HG02763 (cell line): ENCODE results near the gene TBC1D22A.

Experiments used
- ATAC-seq: cut with Tn5 transposase; IDR thresholded peaks from one replicate; pipeline ENCODE4 v1.9.1; 2021; ENCODE audit warnings: mild to moderate bottlenecking, moderate library complexity; ENCODE audit not compliant: unreplicated experiment

TBC1D22A gene

DNA sequence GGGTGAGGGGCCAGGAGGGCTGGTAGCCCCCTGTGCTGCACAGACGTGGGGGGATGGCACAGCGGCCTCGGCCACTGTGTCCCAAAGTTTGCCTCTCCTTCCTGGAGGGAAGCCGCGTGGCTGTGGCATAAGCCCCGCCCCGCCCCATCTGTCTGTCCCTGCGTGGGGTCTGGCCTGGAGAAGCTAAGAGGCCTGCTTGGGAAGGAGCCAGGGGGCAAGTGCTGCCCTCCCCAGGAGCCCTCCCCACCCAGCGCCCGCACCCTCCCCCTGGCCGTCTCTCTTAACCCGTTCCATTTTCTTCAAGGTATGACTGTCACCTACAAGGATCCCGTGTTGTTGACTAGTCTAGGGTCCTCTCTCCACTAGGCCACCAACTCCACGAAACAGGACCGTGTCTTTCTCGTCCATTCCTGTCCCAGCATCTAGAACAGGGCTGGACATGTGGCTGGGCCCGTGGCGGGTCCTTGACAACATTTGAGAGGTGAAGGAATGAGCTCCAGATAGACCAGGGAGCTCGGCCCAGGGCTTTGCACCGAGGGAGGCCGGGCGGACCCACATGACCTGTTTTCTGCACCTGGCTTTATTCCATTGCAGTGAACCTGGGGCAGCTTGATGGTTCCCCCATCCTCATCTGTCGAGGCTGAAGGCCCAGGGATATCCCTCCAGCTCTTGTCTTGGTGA is 428.0 kb downstream of the TBC1D22A start:
- ATAC-seq = no peak

DNA sequence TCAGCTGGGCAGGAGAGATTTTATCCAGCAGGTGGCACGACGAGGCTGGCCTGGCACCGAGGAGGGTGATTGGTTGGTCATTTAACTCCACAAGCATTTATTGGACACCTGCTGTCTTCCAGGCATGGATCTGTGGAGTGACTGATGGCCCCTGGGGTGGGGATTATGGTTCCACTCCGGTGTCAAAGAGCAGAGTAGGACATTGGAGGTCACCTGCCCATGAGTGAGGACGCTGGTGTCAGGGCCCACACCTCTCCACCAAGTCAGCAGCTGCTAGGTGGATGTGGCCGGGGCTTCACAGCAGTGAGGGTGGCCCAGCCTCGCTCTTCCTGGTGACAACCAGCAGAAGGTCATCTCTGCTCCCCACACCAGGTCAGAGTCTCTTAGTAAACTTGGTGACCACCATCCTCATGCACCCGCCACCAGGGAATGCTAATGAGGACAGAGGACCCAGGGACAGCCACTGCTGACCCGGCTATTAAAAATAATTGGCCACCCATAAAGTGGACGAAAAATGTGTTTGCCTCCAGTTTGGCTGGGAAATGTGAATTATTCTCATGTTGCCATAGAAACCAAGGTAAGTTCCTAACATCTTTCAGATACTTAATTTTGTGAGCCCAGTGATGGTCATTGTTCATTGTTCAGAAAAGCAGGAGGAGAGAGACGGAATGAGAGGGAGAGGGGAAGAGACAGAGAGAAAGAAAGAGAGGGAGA is 428.7 kb downstream of the TBC1D22A start:
- no peak for ATAC-seq

DNA sequence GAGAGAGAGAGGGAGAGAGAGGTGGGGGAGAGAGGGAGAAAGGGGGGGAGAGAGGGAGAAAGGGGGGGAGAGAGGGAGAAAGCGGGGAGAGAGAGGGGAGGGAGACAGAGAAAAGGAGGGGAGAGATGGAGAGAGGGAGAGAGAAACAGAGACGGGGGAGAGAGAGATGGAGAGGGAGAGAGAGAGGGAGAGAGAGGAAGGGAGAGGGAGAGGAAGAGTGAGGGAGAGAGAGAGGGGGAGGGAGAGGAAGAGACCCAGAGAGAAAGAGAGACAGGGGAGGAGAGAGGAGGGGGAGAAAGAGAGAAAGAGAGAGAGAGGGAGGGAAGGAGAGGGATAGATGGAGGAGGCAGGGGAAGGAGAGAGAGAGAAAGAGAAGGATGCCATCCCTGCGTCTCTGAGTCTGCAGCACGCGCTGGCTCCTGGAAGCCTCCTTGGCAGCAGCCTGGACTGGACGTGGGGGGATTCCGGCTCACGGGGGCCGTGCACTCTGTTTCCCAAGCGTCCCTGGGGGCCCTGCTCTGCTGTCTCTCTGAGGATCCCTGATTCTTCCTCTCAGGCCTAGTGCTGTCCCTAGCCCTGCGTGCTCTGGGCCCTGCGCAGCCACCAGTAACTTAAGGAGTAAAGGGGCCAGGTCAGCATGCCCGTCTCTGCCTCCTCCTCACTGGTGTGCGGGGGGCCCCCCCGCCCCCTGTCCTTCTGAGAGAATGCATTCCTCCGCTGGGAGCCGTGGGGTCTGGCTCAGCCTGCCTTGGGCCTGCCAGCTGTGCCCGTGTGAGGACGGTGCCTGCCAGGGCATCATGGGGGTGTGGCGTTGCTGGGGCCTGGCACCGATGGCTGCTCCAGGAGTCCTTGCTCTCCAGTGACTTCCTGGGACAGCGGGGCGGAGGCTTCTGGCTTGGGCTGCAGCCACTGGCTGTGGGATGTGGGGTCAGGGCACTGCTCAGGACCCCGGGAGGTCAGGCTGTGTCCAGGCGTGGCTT is 429.5 kb downstream of the TBC1D22A start:
- ATAC-seq = no peak

DNA sequence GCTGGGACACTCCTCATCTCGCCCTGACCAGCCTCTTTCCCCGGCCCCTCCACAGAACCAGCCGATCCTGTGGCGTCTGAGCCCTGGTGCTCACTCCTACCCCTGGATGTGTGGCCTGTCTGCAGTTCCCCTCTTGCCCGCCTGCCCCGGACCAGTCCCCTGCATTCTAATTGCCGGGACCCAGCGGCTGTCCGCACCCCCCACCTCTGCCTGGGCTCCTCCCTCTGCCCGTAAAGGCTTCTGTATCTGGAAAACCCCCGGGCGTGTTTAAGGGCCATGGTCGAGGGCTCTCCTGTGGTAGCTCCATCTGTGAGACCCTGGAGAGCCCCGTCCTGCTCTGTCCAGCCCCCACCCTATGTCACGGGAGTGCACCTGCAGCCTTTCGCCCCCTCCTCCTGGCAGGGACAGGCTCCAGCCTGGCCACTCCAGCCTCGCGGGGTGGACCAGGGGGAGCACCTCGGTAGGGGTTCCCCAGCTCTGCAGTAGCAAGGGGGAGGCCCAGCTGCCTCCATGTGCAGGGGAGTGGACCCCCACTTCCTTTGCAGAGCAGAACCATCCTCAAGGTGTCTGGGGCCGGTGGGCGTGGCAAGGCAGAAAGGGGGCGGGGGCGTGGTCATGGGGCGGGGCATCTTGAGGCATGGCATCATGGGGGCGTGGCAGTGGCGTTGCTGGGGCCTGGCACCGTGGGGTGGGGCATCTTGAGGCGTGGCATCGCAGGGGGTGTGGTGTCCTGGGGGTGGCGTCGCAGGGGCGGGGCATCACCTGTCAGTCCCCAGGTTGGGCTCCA is 430.4 kb downstream of the TBC1D22A start:
- ATAC-seq = no peak

DNA sequence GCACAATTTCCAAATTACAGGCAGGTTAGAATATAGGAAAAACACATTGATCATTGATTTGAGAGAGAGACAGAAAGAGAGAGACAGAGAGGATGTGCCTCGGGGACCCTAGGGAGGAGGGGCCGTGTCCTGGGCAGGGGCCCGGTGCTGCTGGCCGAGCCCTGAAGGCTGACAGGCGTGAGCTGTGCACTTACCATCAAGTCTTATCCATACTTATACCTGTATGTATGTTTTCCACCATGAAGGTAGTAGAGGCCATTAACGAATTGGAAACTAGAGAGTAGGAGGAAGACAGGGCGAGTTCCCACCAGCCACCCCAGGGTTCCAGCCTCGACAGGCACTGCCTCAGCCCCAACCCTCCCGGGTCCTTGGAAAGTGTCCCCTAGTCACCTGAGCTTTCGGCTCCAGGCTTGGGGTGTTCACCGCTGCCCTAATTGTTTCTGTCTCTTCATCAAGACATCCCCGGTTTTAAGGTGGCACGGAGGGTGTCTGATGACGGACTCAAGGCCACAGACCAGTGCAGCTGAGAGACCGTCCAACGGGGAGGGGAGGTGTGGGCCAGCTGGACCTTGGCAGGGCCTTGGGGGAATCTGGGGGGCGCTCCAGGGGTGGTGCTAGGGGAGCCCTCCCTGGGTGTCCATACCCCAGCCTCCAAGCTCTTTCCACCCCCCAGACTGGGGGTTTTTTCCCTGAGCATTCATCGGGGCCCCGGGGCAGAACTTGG is 431.3 kb downstream of the TBC1D22A start:
- no peak for ATAC-seq

- no peak for ATAC-seq
Observed at GRCh38 chr22:47194476-47195155, 432.2 kb downstream of the TBC1D22A start.

GRCh38 chr22:47195156-47195483 is 432.7 kb downstream of the TBC1D22A start:
- no peak for ATAC-seq

DNA sequence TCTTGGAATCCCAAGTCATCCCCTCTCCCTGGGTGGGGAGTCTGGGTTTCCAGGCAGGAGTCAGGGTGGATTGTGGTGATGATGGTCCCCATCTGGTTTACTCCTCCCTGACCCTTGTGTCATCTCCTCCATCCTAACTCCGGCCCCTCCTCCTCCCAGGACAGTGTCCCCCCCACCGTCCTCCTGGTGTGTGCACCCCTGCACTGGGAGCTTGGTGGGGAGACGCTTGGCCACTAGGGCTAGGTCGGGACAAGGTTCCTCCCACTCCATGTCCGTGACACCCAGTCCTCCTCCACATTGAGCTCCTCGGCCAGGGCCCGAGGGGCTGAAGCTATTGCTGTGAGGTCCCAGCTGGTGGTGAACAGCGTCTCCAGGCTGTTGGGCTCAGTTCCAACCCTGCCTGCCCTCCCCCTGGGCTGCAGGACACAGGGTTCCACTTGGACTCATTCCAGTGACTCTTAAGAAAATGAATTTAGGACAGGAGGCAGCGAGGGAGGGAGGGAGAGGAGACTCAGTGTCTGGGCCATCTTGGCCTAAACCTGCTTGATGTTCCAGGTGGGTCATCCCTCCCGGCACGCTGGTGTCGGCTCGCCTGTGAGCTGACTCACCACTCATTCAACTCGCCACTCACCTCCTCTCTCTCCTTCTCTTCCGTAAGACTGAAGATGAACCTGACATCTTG is 433.2 kb downstream of the TBC1D22A start:
- ATAC-seq = no peak

- ATAC-seq = no peak
Observed at GRCh38 chr22:47196166-47196849, 433.9 kb downstream of the TBC1D22A start.

- no peak for ATAC-seq
Observed at GRCh38 chr22:47196881-47197772, 434.7 kb downstream of the TBC1D22A start.

DNA sequence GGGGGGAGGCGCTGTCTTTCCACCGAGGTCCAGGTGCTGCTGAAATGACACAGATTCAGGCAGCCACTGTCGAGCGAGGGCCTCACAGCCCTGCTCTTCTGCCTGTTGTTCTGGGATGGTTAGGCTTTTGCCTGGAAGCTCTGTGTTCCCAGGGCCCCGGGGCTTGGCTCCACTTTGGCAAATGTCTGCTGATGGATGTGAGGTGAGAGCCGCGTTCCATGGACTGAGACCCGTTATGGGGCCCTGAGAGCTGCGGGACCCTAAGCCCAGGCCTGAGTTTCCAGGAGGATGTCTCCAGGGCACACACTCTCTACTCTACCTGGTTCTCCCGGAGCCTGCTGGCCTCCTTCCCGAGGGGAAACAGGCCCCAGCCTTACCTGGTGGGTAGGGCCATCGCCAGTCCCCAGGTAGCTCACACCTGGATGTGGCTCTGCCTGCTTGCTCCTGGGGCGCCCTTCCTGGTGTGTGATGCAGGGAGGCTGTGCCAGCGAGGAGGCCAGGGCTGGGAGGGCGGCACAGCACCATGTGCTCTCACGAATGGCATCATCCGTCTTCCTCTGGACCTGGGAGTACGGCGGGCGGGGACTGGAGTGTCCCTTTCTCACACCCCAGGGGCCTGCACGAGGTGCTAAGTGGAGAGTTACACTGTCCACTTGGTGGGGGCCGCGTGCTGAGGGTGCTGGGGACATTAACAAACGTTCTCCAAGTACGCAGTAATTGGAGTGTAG is 435.5 kb downstream of the TBC1D22A start:
- ATAC-seq = no peak

DNA sequence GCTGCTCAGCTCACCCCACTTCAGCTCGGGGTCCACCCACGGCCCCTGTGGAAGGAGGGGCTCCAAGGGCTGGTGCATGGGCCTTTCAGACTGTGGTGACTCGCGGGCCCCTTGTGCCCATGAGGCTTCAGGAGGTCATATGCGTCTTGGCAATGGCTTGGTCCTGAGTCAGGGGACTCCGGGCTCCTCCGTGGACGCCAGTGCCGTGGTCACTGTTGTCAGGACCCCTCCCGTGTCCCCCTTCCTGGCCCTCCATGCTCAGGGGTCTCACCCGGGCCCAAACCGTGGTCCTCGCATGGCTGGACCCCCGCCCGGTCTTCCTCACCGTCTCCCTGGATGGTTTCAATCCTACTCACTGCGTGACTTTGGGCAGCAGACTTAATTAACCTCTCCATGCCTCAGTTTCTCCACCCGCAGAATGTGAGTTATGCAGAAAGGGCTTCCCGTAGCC is 436.4 kb downstream of the TBC1D22A start:
- no peak for ATAC-seq

DNA sequence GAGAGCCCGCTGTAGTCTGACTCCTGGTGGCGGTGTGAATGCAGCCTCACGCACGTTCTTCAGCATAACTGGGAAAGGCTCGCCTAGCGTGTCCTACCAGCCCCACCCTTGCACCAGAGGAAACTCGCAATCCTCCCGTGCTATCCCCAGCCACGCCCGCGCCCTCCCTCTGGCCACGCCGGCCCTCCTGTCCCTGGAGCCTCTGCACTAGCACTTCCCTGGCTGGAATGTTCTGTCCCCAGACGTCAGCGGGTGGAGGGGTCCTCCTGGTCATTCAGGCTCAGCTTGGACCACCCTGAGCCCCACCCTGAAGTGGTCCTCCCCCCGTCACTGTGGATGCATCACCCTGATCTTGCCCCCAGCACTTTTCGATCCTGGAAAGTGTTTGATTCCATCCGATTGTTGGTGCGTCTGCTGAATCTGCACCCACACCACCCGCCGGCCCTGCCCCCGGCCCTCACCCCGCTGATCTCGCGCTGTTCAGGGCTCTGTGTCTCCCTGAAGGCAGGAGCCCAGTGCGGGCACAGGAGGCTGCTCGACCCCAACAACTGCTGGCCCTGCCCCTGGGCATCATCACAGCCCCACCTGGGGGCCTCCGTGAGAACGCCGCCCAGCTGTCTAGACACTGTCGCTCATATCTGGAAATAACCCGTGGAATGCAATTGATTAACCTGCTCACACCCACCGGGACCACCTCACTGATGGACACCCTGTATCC is 437.0 kb downstream of the TBC1D22A start:
- ATAC-seq = no peak

DNA sequence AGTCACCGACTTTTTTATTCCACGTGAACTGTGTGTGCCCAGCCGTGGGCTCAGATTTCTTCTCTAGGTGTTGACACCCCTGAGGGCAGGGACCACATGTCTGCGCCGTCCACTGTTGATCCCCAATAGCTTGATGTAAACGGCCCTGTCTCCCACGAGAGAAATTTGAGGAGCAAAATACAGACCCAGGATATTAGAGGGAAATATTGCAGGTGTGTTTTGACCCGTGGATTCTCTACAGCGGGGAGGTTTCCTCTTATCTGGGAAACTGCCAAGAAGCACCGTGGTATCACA is 437.5 kb downstream of the TBC1D22A start:
- no peak for ATAC-seq

- ATAC-seq = no peak
Observed at GRCh38 chr22:47200273-47201051, 438.0 kb downstream of the TBC1D22A start.
